ENCODE measurements around the gene MRPS15. TPM values are rescaled to one million over a fixed set of nuclear protein-coding genes. Genes with fewer than 3 reads are reported as not detected.
"Not testable (repeated sequence)": the region's sequence is repeated elsewhere in the genome, so short reads cannot be mapped to it uniquely, and the experiment has no call there.

The MRPS15 gene
- total and polyA plus RNA-seq, 10 donors: 31.2 to 94.3 (median 42.7) TPM

DNA sequence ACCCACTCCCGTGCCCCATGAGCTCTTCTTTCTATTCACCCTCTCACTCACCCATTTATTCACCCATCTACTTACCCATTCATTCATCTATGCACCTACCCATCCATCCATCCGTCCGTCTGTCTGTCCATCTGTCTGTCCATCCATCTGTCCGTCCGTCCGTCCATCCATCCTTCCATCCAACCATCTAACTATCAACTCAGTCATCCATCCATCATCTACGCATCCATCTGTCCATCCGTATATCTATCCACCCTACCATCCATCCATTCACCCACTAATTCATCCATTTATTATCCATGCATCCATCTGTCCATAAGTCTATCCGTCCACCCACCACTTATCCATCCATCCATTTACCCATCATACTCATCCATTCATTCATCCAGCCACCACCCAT, 29.3 kb upstream of the MRPS15 start:
- H3K27ac ChIP-seq: no peak overlapping the region
- no peaks in the 10 kb centered on the region for H3K36me3 ChIP-seq
- TF ChIP-seq CTCF (IDR thresholded peaks at IDR 0.05 in 8 of 11, conservative IDR thresholded peaks at IDR 0.05 in 3 of 11) (no peak), POLR2A (IDR thresholded peaks at IDR 0.05) (no peak), POLR2AphosphoS5 (IDR thresholded peaks at IDR 0.05) (no peak)
- intact Hi-C loops (cut with DNase I; ENCODE audit: low total_unique reads): no loop called here
- H3K9me3 ChIP-seq: no peaks in the 10 kb centered on the region
- peak; percentile 6 for DNase-seq
- no peaks in the 10 kb centered on the region for H3K27me3 ChIP-seq (replicated peaks in 1 of 7)
- H3K4me3 ChIP-seq: no peak overlapping the region
- WGBS, 5 donors: 87 to 96% (median 90%) methylated on average over 9 of the region's 9 CpGs
- peaks cover 0 to 4% (median 0%) of the 10 kb centered on the region in 6 donors for H3K4me1 ChIP-seq

- no peak for DNase-seq
- no peak for TF ChIP-seq POLR2AphosphoS5 (IDR thresholded peaks at IDR 0.05)
- TF ChIP-seq POLR2A (IDR thresholded peaks at IDR 0.05): no peak
- TF ChIP-seq CTCF (IDR thresholded peaks at IDR 0.05 in 8 of 11, conservative IDR thresholded peaks at IDR 0.05 in 3 of 11): no peak
- no peaks in the 10 kb centered on the region for H3K36me3 ChIP-seq
- H3K27ac ChIP-seq: no peak overlapping the region
- H3K9me3 ChIP-seq: no peaks in the 10 kb centered on the region
- H3K27me3 ChIP-seq (replicated peaks in 1 of 7): no peaks in the 10 kb centered on the region
- intact Hi-C loops (cut with DNase I; ENCODE audit: low total_unique reads): no loop called here
- 21 to 31% (median 25%) methylated on average over 9 of the region's 9 CpGs for WGBS, 5 donors
- peaks cover 0 to 8% (median 2%) of the 10 kb centered on the region in 6 donors for H3K4me1 ChIP-seq
- H3K4me3 ChIP-seq: no peak overlapping the region
Observed at GRCh38 chr1:36492491-36492890, 28.3 kb upstream of the MRPS15 start.

DNA sequence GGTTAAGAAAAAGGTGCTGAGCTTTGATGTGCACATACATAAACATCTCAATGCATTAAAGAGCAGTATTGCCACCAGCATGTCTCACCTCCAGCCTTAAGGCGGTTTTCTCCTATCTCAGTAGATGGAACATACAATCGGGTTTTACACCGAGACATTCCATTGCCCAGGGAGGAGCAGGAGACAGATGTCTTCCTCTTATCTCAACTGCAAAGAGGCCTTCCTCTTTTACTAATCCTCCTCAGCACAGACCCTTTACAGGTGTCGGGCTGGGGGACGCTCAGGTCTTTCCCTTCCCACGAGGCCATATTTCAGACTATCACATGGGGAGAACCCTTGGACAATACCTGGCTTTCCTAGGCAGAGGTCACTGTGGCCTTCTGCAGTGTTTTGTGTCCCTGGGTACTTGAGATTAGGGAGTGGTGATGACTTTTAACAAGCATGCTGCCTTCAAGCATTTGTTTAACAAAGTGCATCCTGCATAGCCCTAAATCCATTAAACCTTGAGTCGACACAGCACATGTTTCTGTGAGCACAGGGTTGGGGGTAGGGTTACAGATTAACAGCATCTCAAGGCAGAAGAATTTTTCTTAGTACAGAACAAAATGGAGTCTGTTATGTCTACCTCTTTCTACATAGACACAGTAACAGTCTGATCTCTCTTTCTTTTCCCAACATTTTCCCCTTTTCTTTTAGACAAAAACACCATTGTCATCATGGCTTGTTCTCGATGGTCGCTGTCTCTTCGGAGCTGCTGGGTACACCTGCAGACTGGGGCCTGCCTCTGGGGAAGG, 25.3 kb upstream of the MRPS15 start:
- H3K36me3 ChIP-seq; DNase-seq; H3K4me3 ChIP-seq; intact Hi-C loops (cut with DNase I; ENCODE audit: low total_unique reads); H3K27me3 ChIP-seq (replicated peaks in 1 of 7); H3K9me3 ChIP-seq: not testable (repeated sequence)
- peak overlapping the region in 2 of 8 donors; percentile 92 for H3K27ac ChIP-seq
- WGBS, 5 donors: 51 to 71% (median 53%) methylated on average over 10 of the region's 10 CpGs
- H3K4me1 ChIP-seq: peaks cover 0 to 39% (median 18%) of the 10 kb centered on the region in 6 donors

GRCh38 chr1:36487906-36488305, 23.7 kb upstream of the MRPS15 start:
- Histone ChIP-seq H3K27ac (peak overlapping the region in 7 of 8 donors; percentile 76 to 92 (median 83)), H3K9me3 (no peaks in the 10 kb centered on the region), H3K4me3 (peak overlapping the region in 1 of 8 donors; percentile 51), H3K36me3 (no peaks in the 10 kb centered on the region), H3K4me1 (peaks cover 0 to 52% (median 20%) of the 10 kb centered on the region in 6 donors), H3K27me3 (replicated peaks in 1 of 7) (no peaks in the 10 kb centered on the region)
- 72 to 81% (median 79%) methylated on average over 3 of the region's 3 CpGs for WGBS, 5 donors
- intact Hi-C loops (cut with DNase I; ENCODE audit: low total_unique reads): no loop called here
- TF ChIP-seq POLR2AphosphoS5 (IDR thresholded peaks at IDR 0.05) (no peak), CTCF (IDR thresholded peaks at IDR 0.05 in 8 of 11, conservative IDR thresholded peaks at IDR 0.05 in 3 of 11) (no peak), POLR2A (IDR thresholded peaks at IDR 0.05) (no peak)
- DNase-seq: no peak

GRCh38 chr1:36487336-36487725, 23.1 kb upstream of the MRPS15 start:
- H3K27me3 ChIP-seq (replicated peaks in 1 of 7); H3K9me3 ChIP-seq; H3K36me3 ChIP-seq; intact Hi-C loops (cut with DNase I; ENCODE audit: low total_unique reads): not testable (repeated sequence)
- H3K4me3 ChIP-seq: peak overlapping the region in 1 of 8 donors; percentile 51
- H3K4me1 ChIP-seq: peaks cover 0 to 57% (median 22%) of the 10 kb centered on the region in 6 donors
- peak; percentile 59 for DNase-seq
- 78 to 93% (median 88%) methylated on average over 9 of the region's 9 CpGs for WGBS, 5 donors
- peak overlapping the region in 7 of 8 donors; percentile 76 to 92 (median 83) for H3K27ac ChIP-seq

Measured in spleen (tissue), 11 donors.